WERI-Rb-1 (cell line): Measurements from ENCODE around the gene LARGE1.
A peak's percentile ranks its signal among the peaks of the same experiment; 100 is the strongest.

Experiments used
- DNase-seq: peaks from one replicate; pipeline ENCODE4 v3.0.0-alpha.2; 2020
- H3K27ac ChIP-seq: fragments of 250-450 bp; sonication (Bioruptor Pico); 2 replicates; pipeline ENCODE4 v1.5.1; 2020; ENCODE audit warnings: mild to moderate bottlenecking, moderate library complexity
- H3K27me3 ChIP-seq: fragments of 250-450 bp; sonication (Bioruptor Pico); 2 replicates; pipeline ENCODE4 v1.5.1; 2021; ENCODE audit warnings: mild to moderate bottlenecking, low read depth, moderate library complexity; ENCODE audit not compliant: insufficient read depth, severe bottlenecking
- H3K36me3 ChIP-seq: fragments of 250-450 bp; sonication (Bioruptor Pico); 2 replicates; pipeline ENCODE4 v1.5.1; 2020; ENCODE audit warnings: mild to moderate bottlenecking, moderate library complexity
- H3K4me3 ChIP-seq: 2 replicates; pipeline ENCODE4 v1.5.1; 2011; ENCODE audit warnings: low read depth, mild to moderate bottlenecking, control low read depth, low read length
- H3K9me3 ChIP-seq: fragments of 250-450 bp; sonication (Bioruptor Pico); 2 replicates; pipeline ENCODE4 v1.5.1; 2021; ENCODE audit warnings: mild to moderate bottlenecking, moderate library complexity; ENCODE audit not compliant: severe bottlenecking
- TF ChIP-seq, protein P1 (sequence below): IDR thresholded peaks from 2 replicates; pipeline ENCODE4 v1.5.1; 2011; ENCODE audit warnings: low read depth, mild to moderate bottlenecking, control low read depth, inconsistent platforms, low read length

The LARGE1 gene

GRCh38 chr22:33513388-33514338 is 406.6 kb downstream of the LARGE1 start:
- TF ChIP-seq, protein P1, sequence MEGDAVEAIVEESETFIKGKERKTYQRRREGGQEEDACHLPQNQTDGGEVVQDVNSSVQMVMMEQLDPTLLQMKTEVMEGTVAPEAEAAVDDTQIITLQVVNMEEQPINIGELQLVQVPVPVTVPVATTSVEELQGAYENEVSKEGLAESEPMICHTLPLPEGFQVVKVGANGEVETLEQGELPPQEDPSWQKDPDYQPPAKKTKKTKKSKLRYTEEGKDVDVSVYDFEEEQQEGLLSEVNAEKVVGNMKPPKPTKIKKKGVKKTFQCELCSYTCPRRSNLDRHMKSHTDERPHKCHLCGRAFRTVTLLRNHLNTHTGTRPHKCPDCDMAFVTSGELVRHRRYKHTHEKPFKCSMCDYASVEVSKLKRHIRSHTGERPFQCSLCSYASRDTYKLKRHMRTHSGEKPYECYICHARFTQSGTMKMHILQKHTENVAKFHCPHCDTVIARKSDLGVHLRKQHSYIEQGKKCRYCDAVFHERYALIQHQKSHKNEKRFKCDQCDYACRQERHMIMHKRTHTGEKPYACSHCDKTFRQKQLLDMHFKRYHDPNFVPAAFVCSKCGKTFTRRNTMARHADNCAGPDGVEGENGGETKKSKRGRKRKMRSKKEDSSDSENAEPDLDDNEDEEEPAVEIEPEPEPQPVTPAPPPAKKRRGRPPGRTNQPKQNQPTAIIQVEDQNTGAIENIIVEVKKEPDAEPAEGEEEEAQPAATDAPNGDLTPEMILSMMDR = no peak
- H3K9me3 ChIP-seq = no peaks in the 10 kb centered on the region
- no peak for DNase-seq
- no peaks in the 10 kb centered on the region for H3K27me3 ChIP-seq
- H3K4me3 ChIP-seq = no peak overlapping the region
- no peaks in the 10 kb centered on the region for H3K36me3 ChIP-seq
- H3K27ac ChIP-seq = no peak overlapping the region

DNA sequence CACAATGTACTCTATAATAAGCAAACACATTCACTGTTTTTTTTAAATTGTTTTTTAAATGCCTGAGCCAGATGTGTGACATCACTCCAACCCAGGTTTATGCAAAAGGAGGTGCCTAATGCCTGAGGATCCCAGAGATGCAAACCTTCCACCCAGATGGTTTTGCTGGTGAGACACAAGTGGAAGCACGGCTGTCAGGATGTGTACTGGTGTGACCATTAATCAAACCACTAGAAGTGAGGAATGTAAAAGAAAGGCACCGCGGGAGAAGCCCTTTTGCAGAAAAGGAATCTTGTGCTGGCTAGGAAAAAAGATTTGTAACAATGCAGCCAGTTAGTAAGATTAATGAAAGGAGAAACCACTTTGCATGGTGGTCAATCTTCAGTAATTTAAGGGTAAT is 407.4 kb downstream of the LARGE1 start:
- TF ChIP-seq, protein P1 = no peak
- Histone ChIP-seq H3K27me3 (no peaks in the 10 kb centered on the region), H3K27ac (no peak overlapping the region), H3K36me3 (no peaks in the 10 kb centered on the region), H3K9me3 (no peaks in the 10 kb centered on the region), H3K4me3 (no peak overlapping the region)
- no peak for DNase-seq

GRCh38 chr22:33510429-33510904 is 409.8 kb downstream of the LARGE1 start:
- Histone ChIP-seq H3K4me3 (no peak overlapping the region), H3K27ac (no peak overlapping the region), H3K36me3 (no peaks in the 10 kb centered on the region), H3K27me3 (no peaks in the 10 kb centered on the region), H3K9me3 (no peaks in the 10 kb centered on the region)
- TF ChIP-seq, protein P1 = no peak
- DNase-seq = no peak

DNA sequence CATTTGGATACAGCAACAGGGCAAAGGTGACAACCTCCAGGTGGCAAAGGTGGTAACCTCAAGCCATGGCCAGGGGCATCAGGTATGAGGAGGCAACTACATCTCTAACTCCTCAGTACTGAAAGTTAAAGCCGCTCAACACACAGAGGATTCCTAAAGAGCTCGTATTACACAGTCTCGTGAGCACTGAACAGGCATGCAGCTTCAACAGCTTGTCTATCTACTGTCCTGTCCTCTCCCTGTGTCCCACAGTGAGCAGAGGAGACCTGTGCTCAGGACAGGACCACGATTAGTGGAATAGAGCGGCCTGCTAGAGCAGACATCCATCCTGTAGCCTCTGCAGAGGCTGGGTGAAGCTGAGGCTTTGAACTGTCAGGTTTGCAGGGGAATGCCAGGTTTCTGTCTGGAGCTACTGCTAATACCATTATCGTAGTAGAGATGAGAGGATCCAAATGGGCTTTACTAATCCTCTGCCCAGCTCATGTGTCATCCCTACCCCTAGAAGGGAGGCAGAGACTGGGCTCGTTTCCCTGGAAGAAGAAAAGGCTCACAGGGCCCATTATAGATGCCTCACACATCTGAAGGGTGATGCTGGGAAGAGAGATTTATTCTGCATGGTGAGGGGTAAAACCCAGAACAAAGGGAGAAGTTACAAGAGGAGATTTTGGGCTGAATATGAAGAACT is 415.2 kb downstream of the LARGE1 start:
- no peaks in the 10 kb centered on the region for H3K9me3 ChIP-seq
- peak; percentile 30 for DNase-seq
- no peaks in the 10 kb centered on the region for H3K27me3 ChIP-seq
- H3K36me3 ChIP-seq = no peaks in the 10 kb centered on the region
- H3K27ac ChIP-seq = no peak overlapping the region
- no peak overlapping the region for H3K4me3 ChIP-seq
- TF ChIP-seq, protein P1 = no peak

DNA sequence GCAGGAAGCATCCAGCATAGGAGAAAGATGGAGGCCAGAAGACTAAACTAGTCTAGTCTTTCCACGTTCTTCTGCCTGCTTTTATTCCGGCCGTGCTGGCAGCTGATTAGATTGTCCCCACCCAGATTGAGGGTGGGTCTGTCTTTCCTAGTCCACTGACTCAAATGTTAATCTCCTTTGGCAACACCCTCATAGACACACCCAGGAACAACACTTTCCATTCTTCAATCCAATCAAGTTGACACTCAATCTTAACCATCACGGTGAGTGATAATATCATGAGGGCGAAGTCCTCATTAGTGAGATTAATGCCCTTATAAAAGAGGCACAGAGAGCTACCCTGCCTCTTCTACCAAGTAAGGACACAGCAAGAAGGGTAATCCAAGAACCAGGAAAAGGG is 424.2 kb downstream of the LARGE1 start:
- Histone ChIP-seq H3K27ac (no peak overlapping the region), H3K27me3 (no peaks in the 10 kb centered on the region), H3K9me3 (no peaks in the 10 kb centered on the region), H3K36me3 (no peaks in the 10 kb centered on the region), H3K4me3 (no peak overlapping the region)
- TF ChIP-seq, protein P1 = no peak
- DNase-seq = no peak
